Measurements from ENCODE around the gene MTHFD1L. TPM values are rescaled to one million over a fixed set of nuclear protein-coding genes. Genes with fewer than 3 reads are reported as not detected.

The MTHFD1L gene
- total RNA-seq, 2 donors from 2014 or later, result 4.1 to 12.2 TPM

- no peaks in the 10 kb centered on the region for H3K4me1 ChIP-seq
- no peaks in the 10 kb centered on the region for H3K9me3 ChIP-seq
- H3K27ac ChIP-seq, result no peak overlapping the region
- no peak for TF ChIP-seq CTCF (IDR thresholded peaks at IDR 0.05)
- no peak for DNase-seq (ENCODE audit: low spot score)
- no peaks in the 10 kb centered on the region for H3K27me3 ChIP-seq
- H3K36me3 ChIP-seq, result no peaks in the 10 kb centered on the region
- no peak overlapping the region for H3K4me3 ChIP-seq
Observed at GRCh38 chr6:150987855-150988464, 122.5 kb downstream of the MTHFD1L start.

- no peak for TF ChIP-seq CTCF (IDR thresholded peaks at IDR 0.05)
- Histone ChIP-seq H3K27ac (no peak overlapping the region), H3K4me3 (no peak overlapping the region), H3K9me3 (no peaks in the 10 kb centered on the region), H3K4me1 (no peaks in the 10 kb centered on the region), H3K27me3 (no peaks in the 10 kb centered on the region), H3K36me3 (no peaks in the 10 kb centered on the region)
- no peak for DNase-seq (ENCODE audit: low spot score)
Observed at GRCh38 chr6:150991487-150991886, 126.0 kb downstream of the MTHFD1L start.

GRCh38 chr6:150992262-150992661 is 126.8 kb downstream of the MTHFD1L start:
- no peak for DNase-seq (ENCODE audit: low spot score)
- Histone ChIP-seq H3K27me3 (no peaks in the 10 kb centered on the region), H3K27ac (no peak overlapping the region), H3K36me3 (no peaks in the 10 kb centered on the region), H3K4me1 (no peaks in the 10 kb centered on the region), H3K4me3 (no peak overlapping the region), H3K9me3 (no peaks in the 10 kb centered on the region)
- no peak for TF ChIP-seq CTCF (IDR thresholded peaks at IDR 0.05)

- Histone ChIP-seq H3K36me3 (no peaks in the 10 kb centered on the region), H3K27me3 (no peaks in the 10 kb centered on the region), H3K27ac (no peak overlapping the region), H3K4me3 (no peak overlapping the region), H3K9me3 (no peaks in the 10 kb centered on the region), H3K4me1 (no peaks in the 10 kb centered on the region)
- TF ChIP-seq CTCF (IDR thresholded peaks at IDR 0.05), result no peak
- no peak for DNase-seq (ENCODE audit: low spot score)
Observed at GRCh38 chr6:150992703-150993102, 127.2 kb downstream of the MTHFD1L start.

- no peak for TF ChIP-seq CTCF (IDR thresholded peaks at IDR 0.05)
- Histone ChIP-seq H3K27ac (no peak overlapping the region), H3K27me3 (no peaks in the 10 kb centered on the region), H3K9me3 (no peaks in the 10 kb centered on the region), H3K36me3 (no peaks in the 10 kb centered on the region), H3K4me3 (no peak overlapping the region), H3K4me1 (no peaks in the 10 kb centered on the region)
- no peak for DNase-seq (ENCODE audit: low spot score)
Observed at GRCh38 chr6:150993253-150993652, 127.8 kb downstream of the MTHFD1L start.

GRCh38 chr6:150994026-150994425 is 128.5 kb downstream of the MTHFD1L start:
- Histone ChIP-seq H3K36me3 (no peaks in the 10 kb centered on the region), H3K27me3 (no peaks in the 10 kb centered on the region), H3K4me1 (no peaks in the 10 kb centered on the region), H3K9me3 (no peaks in the 10 kb centered on the region), H3K4me3 (no peak overlapping the region), H3K27ac (no peak overlapping the region)
- no peak for TF ChIP-seq CTCF (IDR thresholded peaks at IDR 0.05)
- DNase-seq (ENCODE audit: low spot score), result no peak

All from right atrium auricular region (tissue), 2 donors.